Adrenal gland (tissue), 12 donors: ENCODE data around the gene MBTPS2. TPM values are rescaled to one million over a fixed set of nuclear protein-coding genes. Genes with fewer than 3 reads are reported as not detected.

Experiments used
- DNase-seq, 7 donors: peaks; one replicate each; pipeline ENCODE4 v3.0.0-alpha.2; 2019 to 2020
- H3K27ac ChIP-seq, 5 donors: fragments of 200-600 bp; sonication (generic) in 4 of 5; 1 replicate in 3 of 5; 2 replicates in 2 of 5; pipeline versions ENCODE4 v1.5.1 to v1.8.0; 2016 to 2020; ENCODE audit warnings: mild to moderate bottlenecking in 1 of 5
- H3K27me3 ChIP-seq: fragments of 200-600 bp; 2 replicates; pipeline ENCODE4 v1.8.0; 2021
- H3K36me3 ChIP-seq, 2 donors: fragments of 200-600 bp; replicated peaks in 1 of 2; 1 replicate in 1 of 2; 2 replicates in 1 of 2; pipeline versions ENCODE4 v1.5.1 to v1.8.0; 2018 to 2022
- H3K4me1 ChIP-seq, 2 donors: fragments of 200-600 bp; replicated peaks in 1 of 2; 1 replicate in 1 of 2; 2 replicates in 1 of 2; pipeline versions ENCODE4 v1.5.1 to v1.8.0; 2018 to 2021
- H3K4me3 ChIP-seq, 4 donors: fragments of 200-600 bp; sonication (generic) in 3 of 4; one replicate each; pipeline ENCODE4 v1.5.1; 2016 to 2018
- H3K9me3 ChIP-seq, 3 donors: fragments of 200-600 bp; sonication (generic) in 1 of 3; replicated peaks in 1 of 3; 1 replicate in 2 of 3; 2 replicates in 1 of 3; pipeline versions ENCODE4 v1.5.1 to v1.8.0; 2016 to 2021
- CTCF ChIP-seq, 6 experiments: fragments of 450-650 bp in 4 of 6; fragments of 200-600 bp in 2 of 6; sonication (generic) in 1 of 6; IDR thresholded peaks; 1 replicate in 5 of 6; 2 replicates in 1 of 6; pipeline versions ENCODE4 v1.5.1 to v1.8.0; 2016 to 2021; ENCODE audit warnings: antibody characterized with exemption in 6 of 6, mild to moderate bottlenecking in 2 of 6, moderate library complexity in 1 of 6
- POLR2A ChIP-seq, 2 donors: fragments of 450-650 bp; IDR thresholded peaks; one replicate each; pipeline ENCODE4 v1.6.1; 2017; ENCODE audit warnings: antibody characterized with exemption in 2 of 2, mild to moderate bottlenecking in 2 of 2, moderate library complexity in 1 of 2
- WGBS, 4 donors: extraction: QIAGEN DNeasy Blood & Tissue Kit in 2 of 4; methylation state at CpG; one replicate each; pipeline versions ENCODE4 v1.1.5 to v1.1.7; 2013 to 2017; 5-methylcytosine and 5-hydroxymethylcytosine counted together
- intact Hi-C, 2 donors: fragments of 100-400 bp; cut with DNase I; formaldehyde crosslinking; loops; one replicate each; pipeline versions ENCODE4 v1.14.1 to v1.15.0; 2022 to 2023
- polyA plus RNA-seq, 3 donors: library from polyadenylated mRNA; stranded (reverse); fragments of 200-250 nt in 2 of 3; fragments of 350-450 nt in 1 of 3; fragmentation: Illumina TruSeq in 1 of 3; extraction: RNeasy Lipid Tissue Mini Kit (QIAGEN cat#74804) in 1 of 3; gene quantifications; one replicate each; pipeline ENCODE4 v1.2.3, GENCODE V29; 2013 to 2014
- total RNA-seq, 9 donors: library from RNA; depleted of rRNA in 4 of 9; stranded (reverse); fragments of >200 nt in 4 of 9; fragments of 120-200 nt in 1 of 9; fragmentation: NEBNext Ultra II Directional in 1 of 9; extraction: Animal tissue kit (Norgen Biotek cat#: 25700) in 1 of 9; gene quantifications; one replicate each; pipeline versions ENCODE4 v1.1.0 to v1.2.4, GENCODE V29; 2013 to 2023
- donor health status: healthy with polysubstance abuse.
- donor health status: Bipolar disorder and iron deficiency.
- donor health status: DM: yes; HTN: yes; CAD: no.
- donor health status: DM: no; HTN: no; CAD: no.
- donor health status: DM: no; HTN: no; CAD: no.
- donor health status: DM: yes; HTN: yes; CAD: no.

Gene MBTPS2
- total and polyA plus RNA-seq, 12 donors = 2.1 to 25.2 (median 16.9) TPM

- H3K4me1 ChIP-seq = no peaks in the 10 kb centered on the region
- intact Hi-C loops = no loop called here
- H3K36me3 ChIP-seq = no peaks in the 10 kb centered on the region
- no peak for DNase-seq
- H3K27ac ChIP-seq = no peak overlapping the region
- H3K9me3 ChIP-seq = no peaks in the 10 kb centered on the region
- TF ChIP-seq CTCF (IDR thresholded peaks at IDR 0.05) = no peak
- no peak for TF ChIP-seq POLR2A (IDR thresholded peaks at IDR 0.05)
- no peaks in the 10 kb centered on the region for H3K27me3 ChIP-seq
- no peak overlapping the region for H3K4me3 ChIP-seq
Observed at GRCh38 chrX:21853578-21853977, 14.2 kb downstream of the MBTPS2 start.

- Histone ChIP-seq H3K9me3 (no peaks in the 10 kb centered on the region), H3K36me3 (no peaks in the 10 kb centered on the region), H3K27me3 (no peaks in the 10 kb centered on the region), H3K27ac (no peak within 1 kb of the TSS), H3K4me3 (no peak within 1 kb of the TSS), H3K4me1 (no peaks in the 10 kb centered on the region)
- 81 to 99% (median 92%) methylated on average over 15 to 29 of the region's 29 CpGs for WGBS, 4 donors
- DNase-seq = no peak
- intact Hi-C loops = no loop called here
- no peak for TF ChIP-seq CTCF (IDR thresholded peaks at IDR 0.05)
- no peak for TF ChIP-seq POLR2A (IDR thresholded peaks at IDR 0.05)
Observed at GRCh38 chrX:21855937-21856415, 16.6 kb downstream of the MBTPS2 start, which contains the start of gene YY2. TSS of gene YY2 (plus strand) at chrX:21855987. CDS start at chrX:21856485, 498 bp downstream.

GRCh38 chrX:21856504-21856903 lies 17.1 kb downstream of the MBTPS2 start:
- intact Hi-C loops = no loop called here
- H3K4me1 ChIP-seq = no peaks in the 10 kb centered on the region
- 92 to 95% (median 94%) methylated on average over 4 to 21 of the region's 21 CpGs for WGBS, 4 donors
- no peak overlapping the region for H3K4me3 ChIP-seq
- H3K27ac ChIP-seq = no peak overlapping the region
- TF ChIP-seq POLR2A (IDR thresholded peaks at IDR 0.05) (no peak), CTCF (IDR thresholded peaks at IDR 0.05) (no peak)
- H3K9me3 ChIP-seq = no peaks in the 10 kb centered on the region
- H3K36me3 ChIP-seq = no peaks in the 10 kb centered on the region
- no peak for DNase-seq
- H3K27me3 ChIP-seq = no peaks in the 10 kb centered on the region

- no peaks in the 10 kb centered on the region for H3K9me3 ChIP-seq
- no peaks in the 10 kb centered on the region for H3K27me3 ChIP-seq
- 100% methylated on average over 1 of the region's 1 CpG for WGBS, 4 donors
Observed at GRCh38 chrX:21863241-21863640, 23.8 kb downstream of the MBTPS2 start.

GRCh38 chrX:21865436-21865835 lies 26.0 kb downstream of the MBTPS2 start:
- intact Hi-C loops = no loop called here
- Histone ChIP-seq H3K4me1 (no peaks in the 10 kb centered on the region), H3K36me3 (no peaks in the 10 kb centered on the region), H3K4me3 (no peak overlapping the region), H3K27me3 (no peaks in the 10 kb centered on the region), H3K27ac (no peak overlapping the region), H3K9me3 (no peaks in the 10 kb centered on the region)
- no peak for DNase-seq
- TF ChIP-seq CTCF (IDR thresholded peaks at IDR 0.05) (no peak), POLR2A (IDR thresholded peaks at IDR 0.05) (no peak)

More at GRCh38 chrX:21863241-21863640, 23.8 kb downstream of the MBTPS2 start:
- Histone ChIP-seq H3K4me3 (no peak overlapping the region), H3K36me3 (no peaks in the 10 kb centered on the region), H3K27ac (no peak overlapping the region), H3K4me1 (no peaks in the 10 kb centered on the region)
- intact Hi-C loops = no loop called here
- TF ChIP-seq POLR2A (IDR thresholded peaks at IDR 0.05) = no peak
- DNase-seq = no peak
